HK-2 (cell line): ENCODE results near the gene ARMCX1.
"Not testable (repeated sequence)": the region's sequence is repeated elsewhere in the genome, so short reads cannot be mapped to it uniquely, and the experiment has no call there.

Experiments
- DNase-seq: peaks from one replicate; pipeline ENCODE4 v3.0.0-alpha.2; 2018; ENCODE audit not compliant: unreplicated experiment

The ARMCX1 gene

DNA sequence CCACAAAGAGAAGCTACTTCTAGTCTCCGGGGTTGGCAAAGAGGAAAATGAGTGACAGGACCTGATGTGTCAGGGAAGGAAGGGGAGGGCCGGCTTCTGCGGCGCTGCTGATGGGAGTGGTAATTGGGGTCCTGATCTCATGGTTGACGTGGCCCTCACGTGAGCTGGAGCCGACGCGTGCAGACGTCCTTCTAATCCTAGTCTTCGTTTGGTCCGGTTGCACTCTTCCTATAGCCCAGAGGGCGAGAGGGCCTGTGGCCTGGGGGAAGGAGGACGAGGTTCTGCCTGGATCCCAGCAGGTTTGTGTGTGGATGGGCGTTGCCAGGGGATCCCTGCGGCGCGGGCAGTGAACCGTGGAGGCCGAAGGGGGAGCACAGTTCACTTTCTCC lies at the start of gene ARMCX1:
Gene ARMCX1 (plus strand): TSS at position 186 of the 389 bp plus-strand sequence. CDS start 2,384 bp downstream, outside the sequence.
- DNase-seq, result peak; percentile 59

DNA sequence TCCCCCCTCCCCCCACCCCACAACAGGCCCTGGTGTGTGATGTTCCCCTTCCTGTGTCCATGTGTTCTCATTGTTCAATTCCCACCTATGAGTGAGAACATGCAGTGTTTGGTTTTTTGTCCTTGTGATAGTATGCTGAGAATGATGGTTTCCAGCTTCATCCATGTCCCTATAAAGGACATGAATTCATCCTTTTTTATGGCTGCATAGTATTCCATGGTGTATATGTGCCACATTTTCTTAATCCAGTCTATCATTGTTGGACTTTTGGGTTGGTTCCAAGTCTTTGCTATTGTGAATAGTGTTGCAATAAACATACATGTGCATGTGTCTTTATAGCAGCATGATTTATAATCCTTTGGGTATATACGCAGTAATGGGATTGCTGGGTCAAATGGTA lies 47.4 kb upstream of the ARMCX1 start:
- not testable (repeated sequence) for DNase-seq

DNA sequence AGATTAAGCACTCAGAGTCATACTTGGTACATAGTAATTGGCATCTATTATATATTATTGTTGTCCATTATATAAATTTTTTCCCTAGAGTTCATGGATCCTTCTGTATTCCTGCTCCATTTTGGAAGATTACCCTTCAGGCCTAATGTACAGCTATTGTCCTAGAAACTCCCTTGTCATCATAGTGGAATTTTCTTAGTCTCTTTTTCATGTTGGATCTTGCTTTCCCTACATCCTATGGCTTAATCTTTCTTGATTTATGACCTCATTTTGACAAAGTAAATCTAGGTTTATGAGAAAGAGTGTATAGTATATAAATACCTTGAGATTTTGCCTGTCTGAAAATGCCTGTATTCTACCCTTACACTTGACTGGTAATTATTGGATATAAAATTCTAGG lies 43.0 kb upstream of the ARMCX1 start:
- DNase-seq, result no peak

DNA sequence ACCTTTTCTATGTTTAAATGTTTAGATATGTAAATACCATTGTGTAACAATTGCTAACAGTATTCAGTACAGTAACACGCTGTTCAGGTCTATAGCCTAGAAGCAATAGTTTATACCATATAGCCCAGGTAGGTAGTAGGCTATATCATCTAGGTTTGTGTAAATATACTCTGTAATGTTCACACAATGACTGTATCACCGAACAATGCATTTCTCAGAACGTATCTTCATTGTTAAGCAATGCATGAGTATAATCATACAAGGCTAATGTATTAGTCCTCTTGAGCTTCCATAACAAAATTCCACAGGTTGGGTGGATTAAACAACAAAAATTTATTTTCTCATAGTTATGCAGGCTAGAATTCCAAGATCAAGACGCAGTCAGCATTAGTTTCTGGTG lies 42.4 kb upstream of the ARMCX1 start:
- DNase-seq, result no peak

GRCh38 chrX:101530944-101531343 lies 19.4 kb upstream of the ARMCX1 start:
- no peak for DNase-seq

DNA sequence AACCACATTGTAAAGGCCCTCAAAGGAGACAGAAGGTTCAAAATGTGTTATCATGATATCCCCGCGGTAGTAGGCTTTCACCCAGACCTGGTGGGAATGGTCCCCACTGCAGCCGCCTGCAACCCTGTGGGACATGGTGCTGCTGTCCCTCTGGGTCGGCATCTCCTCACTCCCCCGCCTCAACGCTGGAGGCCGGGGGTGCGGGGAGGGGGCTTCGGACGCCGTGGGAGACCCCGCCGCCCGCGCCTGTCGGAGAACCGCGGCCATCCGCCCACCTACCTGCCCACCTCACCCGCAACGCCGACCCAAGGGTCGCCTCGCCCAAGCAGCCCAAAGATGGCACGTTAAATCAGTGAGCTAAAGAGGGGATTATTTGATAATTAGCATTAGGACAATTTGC lies 11.2 kb upstream of the ARMCX1 start:
- no peak for DNase-seq

DNA sequence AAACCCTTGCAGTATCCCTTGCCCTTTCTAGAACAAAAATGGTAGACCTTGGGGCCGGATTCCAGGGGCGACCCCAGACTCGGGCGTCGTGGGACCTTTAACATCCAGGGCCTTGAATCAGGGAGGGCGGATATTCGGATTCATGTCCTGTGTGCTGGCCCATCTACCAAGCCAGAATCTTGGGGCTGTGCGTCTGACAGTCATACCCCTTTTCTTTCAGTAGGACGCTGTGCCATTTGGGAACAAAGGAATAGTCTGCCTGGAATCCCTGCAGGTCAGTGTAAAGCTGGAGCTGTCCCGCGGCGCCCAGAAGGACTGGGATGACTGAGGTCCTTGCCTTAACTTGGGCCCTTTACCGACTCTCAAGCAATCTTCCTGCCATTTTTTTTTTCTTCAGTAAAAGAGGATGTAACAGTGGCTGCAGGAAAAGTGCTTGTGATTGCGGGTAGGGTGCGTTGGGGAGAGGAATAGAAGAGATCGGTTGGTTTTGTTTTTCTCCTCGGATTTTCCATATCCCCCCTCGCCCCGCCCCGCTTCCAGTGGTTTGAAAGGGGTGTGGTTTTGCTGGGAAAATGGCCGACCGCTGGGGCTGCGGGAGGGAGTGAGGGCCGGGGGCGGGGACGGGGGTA lies 518 bp downstream of the ARMCX1 start:
- DNase-seq, result peak; percentile 11

DNA sequence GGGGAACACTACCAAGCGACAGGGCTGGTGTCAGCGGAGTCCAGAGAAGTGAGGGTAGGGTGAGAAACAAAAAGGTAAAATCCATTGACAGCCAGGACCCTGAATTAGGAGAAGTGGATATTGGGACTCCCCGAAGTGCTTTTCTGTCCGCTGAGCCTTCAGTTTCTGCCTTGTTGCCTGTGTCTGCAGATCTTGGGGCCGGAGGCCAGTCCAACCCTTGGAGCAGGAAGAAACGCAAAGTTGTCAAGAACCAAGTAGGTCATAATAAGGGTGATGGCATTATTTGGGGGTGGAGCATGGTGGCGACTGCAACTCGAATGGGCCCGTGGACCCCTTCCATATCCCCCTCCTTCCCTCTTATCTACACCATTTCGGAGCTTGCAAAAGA lies 1.0 kb downstream of the ARMCX1 start:
- no peak for DNase-seq

DNA sequence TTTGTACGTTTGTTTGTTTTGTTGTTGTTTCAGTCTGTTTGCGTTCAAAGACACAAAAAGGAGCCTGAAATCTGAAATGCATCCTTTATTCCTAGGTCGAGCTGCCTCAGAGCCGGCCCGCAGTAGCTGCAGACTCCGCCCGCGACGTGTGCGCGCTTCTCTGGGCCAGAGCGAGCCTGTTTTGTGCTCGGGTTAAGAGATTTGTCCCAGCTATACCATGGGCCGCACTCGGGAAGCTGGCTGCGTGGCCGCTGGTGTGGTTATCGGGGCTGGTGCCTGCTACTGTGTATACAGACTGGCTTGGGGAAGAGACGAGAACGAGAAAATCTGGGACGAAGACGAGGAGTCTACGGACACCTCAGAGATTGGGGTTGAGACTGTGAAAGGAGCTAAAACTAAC lies 2.4 kb downstream of the ARMCX1 start:
- no peak for DNase-seq

DNA sequence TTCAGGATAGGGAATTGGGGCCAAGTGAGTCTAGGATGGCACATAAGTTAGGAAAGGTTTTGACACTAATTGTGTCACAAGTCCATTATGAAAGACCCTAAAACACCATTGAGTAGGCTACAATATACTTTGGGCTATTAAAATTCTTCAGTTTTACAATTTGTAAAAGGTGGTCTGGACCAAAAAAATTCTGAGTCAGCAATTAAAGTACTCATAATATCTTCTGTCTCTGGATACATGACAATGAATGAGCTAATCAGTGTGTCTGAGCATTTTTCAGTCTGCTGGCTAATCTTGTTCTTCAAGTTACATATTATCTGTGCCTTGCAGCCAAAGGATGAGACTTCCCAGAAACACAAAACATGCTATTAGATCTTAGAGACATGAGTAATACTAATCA lies 14.3 kb downstream of the ARMCX1 start:
- DNase-seq, result no peak

DNA sequence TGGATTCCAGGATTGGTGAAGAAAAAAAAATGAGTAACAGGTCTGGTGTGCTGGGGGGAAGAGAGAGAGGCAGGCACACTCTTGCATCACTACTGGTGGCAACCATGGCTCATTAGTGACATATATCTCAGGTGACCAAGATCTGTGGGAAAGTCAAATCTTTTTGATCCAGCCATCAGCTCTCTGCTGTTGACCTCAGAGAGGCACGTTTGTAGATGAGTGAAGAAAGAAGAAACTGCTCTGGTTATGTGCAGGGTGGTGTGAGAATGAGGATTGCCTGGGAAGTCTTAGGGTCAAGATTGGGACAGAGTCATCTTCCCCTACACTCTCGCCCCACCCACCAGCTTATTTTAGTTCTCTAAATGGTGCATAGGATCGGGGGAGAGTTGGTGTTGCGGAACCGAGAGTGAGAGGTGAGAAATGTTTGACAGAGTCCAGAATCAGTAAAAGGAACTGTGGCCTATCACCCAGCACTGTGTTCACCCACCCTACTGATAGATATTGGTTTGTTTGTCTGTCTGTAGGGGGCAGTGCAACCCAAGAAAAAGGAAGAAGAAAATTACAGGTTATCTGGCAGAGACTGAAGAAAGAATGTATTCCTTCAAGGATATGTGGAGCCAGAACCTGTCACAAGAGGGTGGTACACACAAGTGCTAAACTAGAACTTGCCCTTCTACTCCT lies 45.5 kb downstream of the ARMCX1 start:
- no peak for DNase-seq

DNA sequence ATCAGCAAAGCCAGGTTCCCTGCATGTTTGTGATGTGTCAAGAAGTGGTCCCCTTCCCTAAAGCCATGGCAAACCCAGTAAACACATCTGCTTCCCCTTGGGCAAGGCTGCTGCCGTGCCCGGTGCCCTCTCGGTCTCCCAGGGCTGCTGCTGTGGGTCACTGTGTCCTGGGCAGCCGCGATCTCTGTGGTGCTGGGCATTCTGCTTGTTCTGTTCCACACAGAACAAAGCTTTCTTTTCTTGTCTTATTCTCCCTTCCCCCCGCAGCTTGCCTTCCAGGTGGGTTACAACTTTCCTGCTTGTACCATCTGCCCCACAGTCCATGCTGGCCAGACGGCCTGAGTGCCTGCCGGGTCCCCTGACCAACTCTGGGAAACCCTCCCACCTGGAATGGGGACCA lies 49.2 kb downstream of the ARMCX1 start:
- not testable (repeated sequence) for DNase-seq

- no peak for DNase-seq
Measured at GRCh38 chrX:101602077-101602476, 51.7 kb downstream of the ARMCX1 start.
